Erythroblast (primary cell): Measurements from ENCODE around the gene NUDT19.
"Not testable (repeated sequence)": the region's sequence is repeated elsewhere in the genome, so short reads cannot be mapped to it uniquely, and the experiment has no call there.

Experiments
- DNase-seq, 2 experiments: peaks; one replicate each; lab custom pipeline; 2025; lab: John Stamatoyannopoulos, UW
- GATA1 ChIP-seq: IDR thresholded peaks from 2 replicates; pipeline ENCODE4 v1.6.1; 2011; ENCODE audit warnings: low read depth, mild to moderate bottlenecking, control low read depth, low read length, moderate library complexity
- POLR2A ChIP-seq: IDR thresholded peaks from 2 replicates; pipeline ENCODE4 v1.6.1; 2011; ENCODE audit warnings: mild to moderate bottlenecking, low read length

Gene NUDT19

DNA sequence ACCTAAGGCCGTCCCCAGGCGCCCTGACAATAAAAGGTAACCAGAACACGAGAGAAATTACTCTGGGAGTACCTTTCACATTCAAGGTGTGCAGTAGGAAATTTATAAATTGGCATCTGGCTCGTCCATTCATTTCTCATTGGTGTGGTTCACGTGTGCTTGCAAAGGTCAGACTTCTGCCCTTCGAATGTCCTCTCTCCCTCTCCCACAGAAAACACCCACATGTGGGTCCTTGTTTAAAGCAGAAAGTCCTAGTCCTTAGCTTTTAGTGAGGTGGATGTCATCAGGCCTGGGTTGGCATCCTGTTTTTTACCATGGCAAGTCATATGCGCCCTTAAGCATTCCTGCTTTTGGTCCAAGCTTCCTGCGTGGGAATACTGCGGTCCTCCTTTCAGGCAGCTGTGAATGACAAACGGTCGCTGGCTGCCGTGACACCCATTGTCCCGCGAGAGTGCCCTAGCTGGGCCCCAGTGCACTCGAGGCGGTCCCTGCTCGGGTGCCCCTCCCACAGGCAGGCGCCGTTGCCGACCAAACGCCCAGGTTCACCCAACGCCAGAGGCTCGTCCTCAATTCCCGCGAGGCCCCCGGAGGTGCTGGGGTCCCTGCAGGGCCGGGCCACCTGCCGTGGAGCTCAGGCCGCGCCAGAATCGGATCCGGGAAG, at the start of gene NUDT19:
Gene NUDT19 (plus strand): TSS at position 531 of the 661 bp plus-strand sequence. CDS start 140 bp downstream, outside the sequence.
- TF ChIP-seq GATA1 (no peak), POLR2A (peak; percentile 87)

DNA sequence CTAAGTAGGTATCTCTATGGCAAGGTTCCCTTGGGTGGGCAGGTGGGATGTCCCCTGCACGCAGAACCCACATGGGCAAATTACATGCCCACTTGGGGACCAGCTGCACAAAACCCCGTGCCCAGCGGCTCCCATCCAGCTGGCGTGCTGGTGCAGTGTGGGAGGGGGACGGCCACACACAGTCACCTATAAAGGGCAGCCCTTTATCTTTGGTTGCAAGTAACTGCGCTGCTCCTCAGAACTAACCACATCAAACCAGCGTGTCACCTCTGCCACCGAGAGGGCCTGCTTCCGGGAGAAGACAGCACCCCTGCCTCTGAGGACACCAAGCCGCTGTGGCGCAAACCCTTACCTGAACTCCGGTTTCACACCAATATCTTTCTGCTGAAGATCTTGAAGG, 48.9 kb upstream of the NUDT19 start:
- no peak for DNase-seq
- TF ChIP-seq POLR2A (no peak), GATA1 (no peak)

More for the DNA sequence above, at the start of gene NUDT19:
- peak; percentile 90 for DNase-seq

DNA sequence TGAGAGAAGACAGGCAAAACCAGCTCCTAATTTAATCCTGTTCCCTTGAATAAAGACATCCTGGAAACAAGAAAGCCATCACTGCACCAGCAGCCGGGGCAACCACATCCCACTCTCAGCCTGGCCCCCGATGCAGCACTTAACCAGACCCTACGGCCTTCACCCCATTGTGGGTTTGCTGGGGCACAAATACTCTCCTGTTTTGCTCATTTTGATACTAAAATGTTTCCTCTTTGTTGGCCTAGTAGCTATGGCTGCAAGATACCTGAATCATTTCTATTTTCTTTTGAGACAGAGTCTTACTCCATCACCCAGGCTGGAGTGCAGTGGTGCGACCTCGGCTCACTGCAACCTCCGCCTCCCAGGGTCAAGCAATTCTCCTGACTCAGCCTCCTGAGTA, 45.1 kb upstream of the NUDT19 start:
- no peak for DNase-seq
- TF ChIP-seq POLR2A = no peak
- no peak for TF ChIP-seq GATA1

DNA sequence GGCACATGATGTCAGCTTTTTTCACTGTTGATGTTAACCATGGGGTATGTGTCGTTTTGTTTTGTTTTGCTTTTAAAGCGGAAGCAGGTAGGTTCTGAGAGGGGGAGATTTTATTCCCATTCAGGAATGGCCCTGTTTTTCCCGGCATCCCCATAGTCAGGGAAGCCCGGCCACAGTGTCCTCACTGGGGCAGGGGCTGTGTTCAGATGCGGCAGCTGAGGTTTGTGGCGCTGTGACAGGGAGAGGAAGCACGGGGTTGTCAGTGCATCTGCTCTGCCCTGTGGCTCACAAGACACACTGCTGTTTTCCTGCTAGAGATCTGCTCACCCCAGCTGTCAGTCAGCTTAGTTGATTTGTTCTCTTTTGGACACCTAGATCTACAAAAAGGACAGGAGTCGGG, 44.3 kb upstream of the NUDT19 start:
- DNase-seq = no peak
- no peak for TF ChIP-seq POLR2A
- no peak for TF ChIP-seq GATA1

DNA sequence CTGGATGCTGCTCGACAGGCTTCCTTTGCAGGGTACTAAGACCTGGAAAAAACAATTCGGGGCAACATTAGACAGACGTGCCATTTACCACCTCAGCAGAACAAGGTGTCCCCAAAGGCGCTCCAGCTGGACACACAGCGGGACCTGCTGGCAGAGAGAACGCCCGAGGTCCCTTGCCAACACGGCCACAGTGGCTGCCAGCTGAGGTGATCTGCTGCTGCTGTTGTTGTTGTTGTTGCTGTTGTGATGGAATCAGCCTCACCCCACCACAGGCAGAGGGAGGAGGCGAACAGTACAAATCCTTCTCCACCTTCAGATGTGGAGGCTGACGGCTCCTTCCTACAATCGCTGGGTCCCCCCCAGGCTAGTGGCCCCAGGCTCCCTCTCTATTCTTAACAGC, 41.9 kb upstream of the NUDT19 start:
- DNase-seq = no peak
- TF ChIP-seq POLR2A (no peak), GATA1 (no peak)

DNA sequence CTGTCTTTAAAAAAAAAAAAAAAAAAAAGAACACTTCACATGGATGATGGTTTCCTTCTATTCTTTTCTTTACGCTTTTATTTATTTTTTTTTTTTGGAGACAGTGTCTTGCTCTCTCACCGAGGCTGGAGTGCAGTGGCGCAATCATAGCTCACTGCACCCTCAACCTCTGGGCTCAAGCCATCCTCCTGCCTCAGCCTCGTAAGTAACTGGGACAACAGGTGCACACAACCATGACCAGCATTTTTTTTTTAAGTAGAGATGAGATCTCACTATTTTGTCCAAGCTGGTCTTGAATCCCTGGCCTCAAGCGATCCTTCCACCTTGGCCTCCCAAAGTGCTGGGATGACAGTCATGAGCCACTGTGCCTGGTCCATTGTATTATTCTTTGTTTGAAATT, 41.0 kb upstream of the NUDT19 start:
- TF ChIP-seq GATA1 = no peak
- no peak for TF ChIP-seq POLR2A
- no peak for DNase-seq

DNA sequence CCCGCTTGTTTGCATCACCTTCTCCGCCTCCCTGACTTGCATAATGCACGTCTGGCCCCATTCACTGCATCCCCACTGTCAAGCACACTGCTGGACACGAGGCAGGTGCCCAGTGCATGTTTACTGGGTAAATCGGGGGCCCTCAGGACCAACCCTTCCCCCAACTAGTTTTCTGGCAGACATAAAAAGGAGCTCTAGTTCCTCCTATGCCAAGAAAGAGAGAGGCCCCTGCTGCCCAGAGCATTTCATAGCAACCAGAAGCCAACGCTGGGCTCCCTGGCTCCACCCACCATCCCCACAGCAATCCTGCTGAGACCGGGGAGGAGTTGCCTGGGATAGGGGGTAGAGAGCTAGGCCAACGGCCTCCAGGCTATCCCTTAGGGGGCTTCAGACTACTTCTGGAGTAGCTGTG, 39.9 kb upstream of the NUDT19 start:
- peak in 1 of 2 experiments; percentile 52 for DNase-seq

DNA sequence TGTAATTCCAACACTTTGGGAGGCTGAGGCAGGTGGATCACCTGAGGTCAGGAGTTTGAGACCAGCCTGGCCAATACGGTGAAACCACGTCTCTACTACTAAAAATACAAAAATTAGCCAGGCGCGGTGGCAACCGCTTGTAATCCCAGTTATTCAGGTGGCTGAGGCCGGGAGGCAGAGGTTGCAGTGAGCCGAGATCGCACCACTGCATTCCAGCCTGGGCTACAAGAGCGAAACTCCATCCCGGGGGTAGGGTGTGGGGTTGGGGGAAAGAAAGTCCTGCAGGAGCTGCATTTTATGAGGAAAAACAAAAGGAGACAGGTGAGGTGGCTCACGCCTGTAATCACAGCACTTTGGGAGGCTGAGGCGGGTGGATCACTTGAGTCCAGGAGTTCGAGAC, 39.3 kb upstream of the NUDT19 start:
- DNase-seq = not testable (repeated sequence)

More for the DNA sequence above, 39.9 kb upstream of the NUDT19 start:
- no peak for TF ChIP-seq POLR2A
- TF ChIP-seq GATA1 = no peak

DNA sequence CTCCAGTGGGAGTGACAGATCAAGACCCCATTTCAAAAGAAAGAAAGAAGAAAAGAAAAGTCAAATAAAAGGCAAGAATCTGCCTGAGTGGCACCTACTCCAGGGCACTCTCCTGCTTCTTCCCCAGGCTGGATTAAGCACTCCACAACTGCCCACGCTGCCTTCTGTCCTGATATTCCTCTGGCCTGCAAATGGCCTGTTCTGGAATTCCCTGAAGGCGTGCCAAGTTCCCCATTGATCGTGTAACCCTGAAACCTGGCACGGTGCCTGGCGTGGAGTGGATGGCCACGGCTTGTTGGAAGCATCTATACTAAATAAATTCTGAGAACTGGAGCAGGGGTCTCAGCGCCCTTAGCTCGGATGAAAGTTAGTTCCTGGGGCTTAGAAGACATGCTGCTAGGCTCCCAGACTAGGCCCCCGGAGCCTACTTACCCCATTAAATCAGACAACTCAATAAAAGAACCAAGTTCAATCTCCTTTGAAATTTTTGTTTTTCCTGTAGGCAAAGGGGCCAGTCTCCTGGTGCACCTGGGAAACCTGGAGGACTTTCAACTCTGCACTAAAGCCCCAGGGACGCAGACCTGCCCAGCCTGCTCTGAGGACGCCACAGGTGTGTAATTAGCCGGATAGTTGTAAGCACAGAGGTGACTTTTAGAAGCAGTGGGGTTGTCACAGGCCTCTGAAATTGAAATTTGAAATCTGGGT, 38.6 kb upstream of the NUDT19 start:
- DNase-seq = no peak
- no peak for TF ChIP-seq GATA1
- TF ChIP-seq POLR2A = no peak

DNA sequence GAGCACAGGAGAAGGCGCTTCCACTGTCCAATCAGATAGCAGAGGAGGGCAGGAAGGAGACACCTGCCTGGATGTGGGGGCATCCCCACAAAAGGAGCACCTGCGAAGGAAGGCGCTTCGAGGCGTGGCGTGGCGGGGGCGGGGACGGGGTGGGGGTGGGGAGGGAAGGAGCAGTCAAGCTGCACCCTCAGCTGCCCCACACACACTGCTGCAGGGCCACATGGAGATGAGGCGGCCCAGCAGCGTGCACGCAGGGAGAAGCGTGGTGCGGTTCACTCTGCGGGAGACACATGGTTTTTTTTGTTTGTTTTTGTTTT, 38.1 kb upstream of the NUDT19 start:
- DNase-seq = no peak
- TF ChIP-seq POLR2A (no peak), GATA1 (no peak)

DNA sequence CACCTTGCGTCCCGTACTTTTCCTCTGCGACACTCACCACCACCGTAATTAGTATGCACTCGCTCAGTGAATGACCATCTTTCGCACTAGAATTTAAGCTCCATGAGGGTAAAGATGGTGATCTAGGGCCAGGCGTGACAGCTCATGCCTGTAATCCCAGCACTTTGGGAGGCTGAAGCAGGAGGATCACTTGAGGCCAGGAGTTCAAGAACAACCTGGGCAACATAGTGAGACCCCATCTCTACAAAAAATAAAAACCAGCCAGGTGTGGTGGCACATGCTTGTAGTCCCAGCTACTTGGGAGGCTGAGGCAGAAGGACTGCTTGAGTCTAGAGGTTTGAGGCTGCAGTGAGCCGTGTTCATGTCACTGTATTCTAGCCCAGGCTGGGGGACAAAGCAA, 35.2 kb upstream of the NUDT19 start:
- not testable (repeated sequence) for DNase-seq

DNA sequence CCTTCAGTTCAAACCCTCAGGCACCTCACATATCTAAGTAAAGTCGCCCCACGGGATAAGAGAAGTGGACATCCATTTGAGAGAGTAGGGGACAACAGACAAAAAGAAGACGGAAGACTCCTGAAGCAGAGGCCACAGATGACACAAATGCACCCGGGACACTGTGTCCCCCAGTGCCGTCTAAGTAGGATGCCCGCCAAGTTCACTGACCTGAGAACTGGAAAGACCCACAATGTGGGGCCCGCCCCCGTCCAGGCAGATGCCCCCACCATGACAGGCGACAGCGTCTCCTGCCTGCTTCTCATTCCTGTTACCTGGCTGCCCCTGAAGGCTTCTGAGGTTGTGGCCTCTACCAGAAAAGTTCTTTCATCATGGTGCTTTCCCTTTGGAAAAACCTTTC, 33.5 kb upstream of the NUDT19 start:
- TF ChIP-seq GATA1 = no peak
- TF ChIP-seq POLR2A = no peak
- DNase-seq = no peak

DNA sequence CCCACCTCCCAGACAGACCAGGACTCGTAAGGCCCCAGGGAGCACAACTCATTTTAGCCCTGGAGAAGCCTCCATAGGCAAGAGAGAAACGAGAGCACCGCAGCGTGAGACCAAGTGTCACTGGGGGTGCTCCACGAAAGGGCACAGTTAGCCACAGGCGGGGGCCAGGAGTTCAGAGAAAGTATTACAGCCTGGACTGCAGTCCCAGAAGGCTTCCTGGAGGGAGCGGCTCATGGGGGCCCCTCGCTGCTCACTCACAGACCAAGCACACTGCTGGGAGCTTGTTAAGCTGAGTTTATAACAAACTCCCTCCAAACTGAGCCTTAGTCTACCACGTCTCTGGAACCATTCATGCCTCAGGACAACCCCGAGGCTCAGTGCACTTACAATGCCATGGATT, 33.1 kb upstream of the NUDT19 start:
- TF ChIP-seq GATA1 (no peak), POLR2A (no peak)
- DNase-seq = no peak

DNA sequence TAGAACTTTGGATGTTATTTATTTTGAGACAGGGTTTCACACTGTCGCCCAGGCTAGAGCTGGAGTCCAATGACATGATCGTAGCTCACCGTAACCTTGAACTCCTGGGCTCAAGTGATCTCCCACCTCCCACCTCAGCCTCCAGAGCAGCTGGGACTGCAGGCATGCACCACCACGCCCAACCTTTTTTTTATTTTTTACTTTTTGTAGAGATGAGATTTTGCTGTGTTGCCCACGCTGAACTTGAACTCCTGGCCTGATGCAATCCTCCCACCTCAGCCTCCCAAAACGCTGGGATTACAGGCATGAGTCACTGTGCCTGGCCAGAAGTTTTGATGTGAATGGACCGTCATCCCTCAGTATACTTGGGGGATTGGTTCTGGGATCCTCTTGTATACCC, 30.3 kb upstream of the NUDT19 start:
- no peak for DNase-seq
- TF ChIP-seq POLR2A = no peak
- no peak for TF ChIP-seq GATA1

DNA sequence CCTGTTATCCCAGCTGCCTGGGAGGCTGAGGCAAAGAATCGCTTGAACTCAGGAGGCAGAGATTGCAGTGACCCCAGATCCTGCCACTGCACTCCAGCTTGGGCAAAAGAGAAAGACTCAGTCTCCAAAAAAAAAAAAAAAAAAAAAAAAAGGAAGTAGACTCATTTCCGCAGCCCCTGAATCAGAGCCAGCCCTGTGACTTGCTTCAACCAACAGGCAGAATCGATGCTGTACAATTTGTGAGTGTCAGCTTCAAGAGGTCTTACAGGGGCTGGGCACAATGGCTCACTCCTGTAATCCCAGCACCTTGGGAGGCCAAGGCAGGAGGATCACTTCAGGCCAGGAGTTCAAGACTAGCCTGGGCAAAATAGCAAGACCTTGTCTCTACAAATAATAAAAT, 29.4 kb upstream of the NUDT19 start:
- TF ChIP-seq POLR2A = no peak
- TF ChIP-seq GATA1 = no peak
- no peak for DNase-seq
